GM18520 (cell line): ENCODE measurements around the gene PIEZO2.
"Not testable (repeated sequence)": the region's sequence is repeated elsewhere in the genome, so short reads cannot be mapped to it uniquely, and the experiment has no call there.

Experiments used
- ATAC-seq: cut with Tn5 transposase; IDR thresholded peaks from one replicate; pipeline ENCODE4 v1.9.1; 2021; ENCODE audit not compliant: unreplicated experiment

The PIEZO2 gene

GRCh38 chr18:10930076-10930475, 219.3 kb downstream of the PIEZO2 start:
- no peak for ATAC-seq

GRCh38 chr18:10928772-10929373, 220.5 kb downstream of the PIEZO2 start:
- peak; percentile 76 for ATAC-seq

- ATAC-seq = peak; percentile 36
These were observed 221.2 kb downstream of the PIEZO2 start for GRCh38 chr18:10928011-10928771.

GRCh38 chr18:10927286-10927992, 221.9 kb downstream of the PIEZO2 start:
- ATAC-seq = no peak

GRCh38 chr18:10926621-10927161, 222.7 kb downstream of the PIEZO2 start:
- ATAC-seq = no peak

GRCh38 chr18:10924290-10924689, 225.1 kb downstream of the PIEZO2 start:
- ATAC-seq = no peak

- ATAC-seq = no peak
These were observed 225.8 kb downstream of the PIEZO2 start for GRCh38 chr18:10923551-10924070.

GRCh38 chr18:10923141-10923540, 226.2 kb downstream of the PIEZO2 start:
- ATAC-seq = no peak

GRCh38 chr18:10922712-10923111, 226.7 kb downstream of the PIEZO2 start:
- ATAC-seq = not testable (repeated sequence)

- not testable (repeated sequence) for ATAC-seq
These were observed 229.1 kb downstream of the PIEZO2 start for GRCh38 chr18:10920309-10920708.

- no peak for ATAC-seq
These were observed 229.5 kb downstream of the PIEZO2 start for GRCh38 chr18:10919851-10920250.

- no peak for ATAC-seq
These were observed 232.5 kb downstream of the PIEZO2 start for GRCh38 chr18:10916865-10917264.

GRCh38 chr18:10916387-10916786, 233.0 kb downstream of the PIEZO2 start:
- no peak for ATAC-seq

- ATAC-seq = not testable (repeated sequence)
These were observed 233.6 kb downstream of the PIEZO2 start for GRCh38 chr18:10915748-10916147.

GRCh38 chr18:10914610-10915009, 234.8 kb downstream of the PIEZO2 start:
- ATAC-seq = not testable (repeated sequence)

- ATAC-seq = no peak
These were observed 235.4 kb downstream of the PIEZO2 start for GRCh38 chr18:10913919-10914318.

- ATAC-seq = no peak
These were observed 236.4 kb downstream of the PIEZO2 start for GRCh38 chr18:10912790-10913545.

- ATAC-seq = no peak
These were observed 239.6 kb downstream of the PIEZO2 start for GRCh38 chr18:10909724-10910123.

GRCh38 chr18:10908760-10909159, 240.6 kb downstream of the PIEZO2 start:
- ATAC-seq = no peak

GRCh38 chr18:10907749-10908148, 241.6 kb downstream of the PIEZO2 start:
- ATAC-seq = no peak

GRCh38 chr18:10901329-10901728, 248.0 kb downstream of the PIEZO2 start:
- no peak for ATAC-seq
